CD4-positive, alpha-beta T cell treated with Interleukin-2 at 100 ng/mL for 4 hours (primary cell): Measurements from ENCODE around the gene VPS51.
"Not testable (repeated sequence)": the region's sequence is repeated elsewhere in the genome, so short reads cannot be mapped to it uniquely, and the experiment has no call there.

Experiments
- DNase-seq: peaks from one replicate; pipeline ENCODE4 v3.0.0-alpha.2; 2020; ENCODE audit warnings: low spot score

The VPS51 gene

GRCh38 chr11:65134952-65135632 lies 39.1 kb downstream of the VPS51 start:
- peak; percentile 93 for DNase-seq

GRCh38 chr11:65135633-65136145 lies 39.7 kb downstream of the VPS51 start:
- DNase-seq, result no peak

- DNase-seq, result no peak
These were observed 40.6 kb downstream of the VPS51 start for GRCh38 chr11:65136515-65137096.

DNA sequence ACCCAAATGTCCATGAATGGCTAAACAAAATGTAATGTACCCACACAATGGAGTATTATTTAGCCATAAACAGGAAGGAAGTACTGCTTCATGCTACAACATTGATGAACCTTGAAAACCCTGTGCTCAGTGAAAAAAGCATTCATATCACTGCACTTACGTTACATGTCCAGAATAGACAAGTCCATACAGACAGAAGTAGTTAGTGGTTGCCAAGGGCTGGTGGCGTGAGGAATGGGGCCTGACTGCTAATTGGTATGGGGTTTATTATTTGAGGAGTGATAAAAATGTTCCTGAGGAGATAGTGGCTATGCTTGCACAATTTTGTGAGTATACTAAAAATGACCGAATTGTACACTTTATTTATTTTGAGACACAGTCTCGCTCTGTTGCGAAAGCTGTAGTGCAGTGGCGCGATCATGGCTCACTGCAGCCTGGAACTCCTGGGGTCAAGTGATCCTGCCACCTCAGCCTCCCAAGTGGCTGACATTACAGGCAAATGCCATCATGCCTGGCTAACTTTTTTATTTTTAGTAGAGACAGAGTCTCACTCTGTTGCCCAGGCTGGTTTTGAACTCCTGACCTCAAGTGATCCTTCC lies 46.0 kb downstream of the VPS51 start:
- no peak for DNase-seq

DNA sequence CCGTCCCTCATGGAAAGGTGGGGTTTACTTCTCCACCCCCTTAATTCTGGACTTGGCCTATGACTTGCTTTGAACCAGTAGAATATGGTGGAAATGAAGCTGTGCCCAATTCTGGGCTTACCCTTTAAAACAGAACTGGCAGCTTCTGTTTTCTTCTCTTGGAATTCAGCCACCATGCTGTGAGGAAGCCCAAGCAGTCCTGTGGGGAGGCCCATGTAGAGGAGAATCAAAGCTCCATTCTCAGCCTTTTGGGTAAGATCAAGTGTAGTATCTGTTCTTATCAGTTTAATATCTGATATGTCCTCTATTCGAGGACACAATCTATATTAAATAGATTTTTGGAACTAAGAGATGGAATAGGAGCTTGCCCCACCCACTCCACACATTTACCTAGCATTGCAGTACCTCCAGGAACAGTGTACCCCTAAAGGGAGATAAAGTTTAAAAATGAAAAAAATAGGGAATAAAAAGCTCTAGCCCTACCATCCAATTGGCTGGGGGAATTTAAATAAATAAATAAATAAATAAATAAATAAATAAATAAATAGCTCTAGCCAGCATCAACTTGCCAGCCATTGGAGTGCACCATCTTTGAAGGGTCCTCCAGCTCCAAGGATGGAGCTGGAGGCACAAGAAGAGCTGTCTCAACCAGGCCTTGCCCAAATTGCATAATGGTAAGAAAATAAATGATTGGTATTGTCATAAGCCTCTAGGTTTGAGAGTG lies 51.5 kb downstream of the VPS51 start:
- DNase-seq, result no peak

GRCh38 chr11:65148657-65149056 lies 52.6 kb downstream of the VPS51 start:
- no peak for DNase-seq

- not testable (repeated sequence) for DNase-seq
These were observed 54.1 kb downstream of the VPS51 start for GRCh38 chr11:65150131-65150508.

DNA sequence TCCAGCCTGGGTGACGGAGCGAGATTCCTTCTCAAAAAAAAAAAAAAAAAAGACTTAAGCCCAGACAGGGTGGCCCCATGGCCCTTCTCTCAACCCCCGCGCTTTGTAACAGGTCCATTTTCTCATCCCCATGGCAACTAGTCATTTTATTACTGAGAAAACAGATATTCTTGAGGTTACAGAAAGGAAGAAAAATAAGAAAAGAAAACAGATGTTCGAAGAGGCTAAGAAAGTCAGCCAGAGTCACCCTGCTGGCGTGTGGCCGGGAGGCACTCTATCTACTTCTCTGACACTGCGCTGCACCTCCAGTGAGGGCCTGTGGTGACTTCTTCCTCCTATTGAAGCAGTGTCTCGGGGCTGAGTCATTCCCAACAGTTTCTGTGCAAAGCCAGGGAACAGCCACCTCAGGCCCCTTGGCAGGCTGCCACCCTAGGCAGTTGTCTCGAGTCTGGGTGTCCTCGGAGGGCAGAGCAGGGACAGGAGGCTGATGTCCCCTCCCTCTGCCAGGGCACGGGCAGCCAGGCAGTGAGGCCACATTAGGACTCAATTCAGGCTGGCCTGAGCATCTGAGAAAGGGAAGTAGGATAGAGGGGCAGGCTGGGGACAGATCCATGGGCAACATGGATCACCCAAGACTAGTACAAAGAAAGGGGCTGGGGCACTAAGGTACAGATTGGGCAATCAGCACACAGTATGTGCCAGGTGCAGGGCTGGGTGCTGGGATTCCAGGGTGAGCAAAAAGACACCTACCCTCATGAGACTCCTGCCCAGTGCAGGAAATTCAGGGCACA lies 54.7 kb downstream of the VPS51 start:
- DNase-seq, result peak; percentile 16

DNA sequence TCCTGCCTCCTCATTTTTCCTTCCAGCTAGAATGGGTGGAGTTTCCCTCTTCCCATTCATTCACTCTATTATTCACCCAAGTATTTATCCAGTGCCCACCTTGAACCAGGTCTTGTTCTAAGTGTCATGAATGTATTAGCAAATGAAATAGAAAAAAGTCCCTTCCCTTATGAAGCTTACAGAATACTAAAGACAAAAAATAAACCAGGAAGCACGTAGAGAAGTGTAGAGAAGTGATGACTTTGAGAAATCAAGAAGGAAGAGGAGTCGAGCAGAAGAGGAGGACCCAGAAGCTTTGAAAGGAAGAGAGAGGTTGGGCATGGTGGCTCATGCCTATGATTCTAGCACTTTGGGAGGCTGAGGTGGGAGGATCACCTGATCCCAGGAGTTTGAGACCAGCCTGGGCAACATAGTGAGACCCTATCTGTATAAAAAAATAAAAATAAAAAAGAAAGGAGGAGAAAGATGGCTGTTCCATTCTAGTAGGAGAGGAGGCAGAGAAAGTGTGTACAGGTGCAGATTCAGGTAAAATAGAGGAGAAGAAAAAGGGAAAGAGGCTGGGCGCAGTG lies 55.4 kb downstream of the VPS51 start:
- DNase-seq, result no peak

DNA sequence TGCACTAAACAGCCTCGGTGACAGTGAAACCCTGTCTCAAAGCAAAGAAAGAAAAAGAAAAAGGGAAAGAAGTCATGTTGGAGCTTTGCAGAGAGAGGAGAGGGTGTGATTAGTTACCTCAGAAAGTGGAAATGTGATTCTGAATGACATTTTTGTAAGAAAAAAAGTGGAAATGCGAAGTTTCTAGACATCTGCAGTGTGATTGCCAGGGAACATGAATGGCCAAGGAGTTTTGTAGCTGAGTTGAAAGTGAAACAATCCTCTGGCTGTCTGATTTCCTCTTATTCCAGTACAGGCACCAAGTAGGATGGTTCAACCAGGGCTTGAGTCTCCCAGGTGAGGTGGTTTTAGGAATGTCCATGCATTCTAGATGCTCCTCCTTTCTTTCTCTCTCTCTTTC lies 56.1 kb downstream of the VPS51 start:
- no peak for DNase-seq

DNA sequence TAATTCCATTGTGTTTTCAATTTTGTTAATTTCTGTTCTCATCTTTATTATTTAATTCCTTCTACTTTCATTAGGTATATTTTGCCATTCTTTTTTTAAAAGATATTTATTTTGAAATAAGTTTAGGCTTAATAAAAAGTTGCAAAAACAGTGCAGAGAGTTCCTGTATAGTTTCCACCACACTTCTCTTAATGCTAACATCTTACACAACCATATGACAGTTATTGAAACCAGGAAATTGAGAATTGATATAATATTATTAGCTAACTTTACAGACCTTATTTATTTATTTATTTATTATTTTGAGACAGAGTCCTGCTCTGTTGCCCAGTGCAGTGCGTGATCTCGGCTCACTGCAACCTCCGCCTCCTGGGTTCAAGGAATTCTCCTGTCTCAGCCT lies 60.2 kb downstream of the VPS51 start:
- DNase-seq, result no peak

DNA sequence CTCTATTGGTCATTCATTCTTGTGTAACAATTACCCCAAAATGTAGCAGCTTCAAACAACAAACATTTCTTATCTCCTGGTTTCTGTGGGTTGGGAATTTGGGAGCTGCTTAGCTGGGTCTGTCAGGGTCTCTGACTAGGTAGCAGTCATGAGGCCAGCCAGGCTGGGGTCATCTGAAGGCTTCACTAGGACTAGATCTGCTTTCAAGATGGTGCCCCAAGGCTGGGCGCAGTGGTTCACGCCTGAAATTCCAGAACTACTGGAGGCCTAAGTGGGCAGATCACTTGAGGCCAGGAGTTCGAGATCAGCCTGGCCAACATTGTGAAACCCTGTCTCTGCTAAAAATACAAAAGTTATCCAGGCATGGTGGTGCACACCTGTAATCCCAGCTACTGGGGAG lies 60.9 kb downstream of the VPS51 start:
- DNase-seq, result no peak

DNA sequence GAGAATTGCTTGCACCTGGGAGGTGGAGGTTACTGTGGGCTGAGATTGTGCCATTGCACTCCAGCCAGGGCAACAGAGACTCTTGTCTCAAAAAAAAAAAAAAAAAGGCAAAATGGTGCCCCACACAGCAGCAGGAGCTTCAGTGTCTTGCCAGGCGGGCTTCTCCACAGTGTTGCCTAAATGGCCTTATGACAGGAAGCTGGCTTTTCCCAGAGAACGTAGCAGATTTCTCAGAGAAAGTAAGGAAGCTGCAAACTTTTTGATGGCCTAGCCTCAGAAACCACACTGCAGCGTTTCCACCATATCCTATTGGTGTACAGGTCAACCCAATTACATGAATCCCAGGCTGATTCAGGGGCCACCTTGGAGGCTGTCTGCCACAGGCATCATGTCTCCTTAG lies 61.3 kb downstream of the VPS51 start:
- no peak for DNase-seq

- DNase-seq, result no peak
These were observed 63.0 kb downstream of the VPS51 start for GRCh38 chr11:65159012-65159411.

DNA sequence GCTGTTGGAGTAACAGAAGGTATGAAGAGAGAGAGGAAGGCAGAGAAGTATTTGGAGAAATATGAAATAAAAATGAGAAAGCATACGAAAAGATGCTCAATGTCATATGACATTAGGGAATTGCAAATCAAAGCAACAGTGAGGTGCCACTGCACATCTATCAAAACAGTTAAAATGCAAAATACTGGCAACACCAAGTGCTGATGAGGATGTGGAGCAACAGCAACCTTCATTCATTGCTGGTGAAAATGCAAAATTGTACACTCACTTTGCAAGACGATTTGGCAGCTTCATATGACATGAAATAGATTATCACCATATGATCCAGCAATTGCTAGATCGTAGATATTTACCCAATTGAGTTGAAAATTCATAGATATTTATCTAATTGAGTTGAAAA lies 64.6 kb downstream of the VPS51 start:
- no peak for DNase-seq
